K562 (cell line): Measurements from ENCODE around the gene SLC35G2. TPM values are rescaled to one million over a fixed set of nuclear protein-coding genes. Genes with fewer than 3 reads are reported as not detected.
"Not testable (repeated sequence)": the region's sequence is repeated elsewhere in the genome, so short reads cannot be mapped to it uniquely, and the experiment has no call there.

Experiments used
- ATAC-seq: fragments of 200-7000 bp; cut with Tn5 transposase; 3 replicates; pipeline ENCODE4 v1.9.1; 2020; ENCODE audit warnings: moderate library complexity
- BruUV-seq: library from RNA; stranded (reverse); fragments of 400-500 nt; replicated peaks from 2 replicates; lab custom pipeline; 2021; lab: Mats Ljungman, UMichigan
- CTCF ChIA-PET: fragments of 300-600 bp; formaldehyde crosslinking; extraction: SDS; loops from one replicate; lab custom pipeline; 2021; ENCODE audit warnings: low intra/inter-chr PET ratio; lab: Yijun Ruan, JAX
- POLR2A ChIA-PET: fragments of 300-600, 350-650 bp; sonication (Branson Sonifier 250); formaldehyde crosslinking; extraction: SDS; loops from one replicate; lab custom pipeline; 2021; ENCODE audit warnings: antibody characterized with exemption, inconsistent platforms; lab: Yijun Ruan, JAX
- DNase-seq, 4 experiments: peaks; one replicate each; pipeline versions ENCODE4 v3.0.0 to v3.0.0-alpha.2; 2011 to 2018; ENCODE audit warnings: low spot score in 3 of 4, mixed read lengths in 3 of 4; ENCODE audit errors: extremely low read depth in 1 of 4
- FAIRE-seq: peaks from 2 replicates; lab custom pipeline; 2011; peaks lifted over from hg19 to GRCh38; lab: Jason Lieb, UNC
- H2AFZ ChIP-seq: 2 replicates; pipeline ENCODE4 v1.6.0; 2011; ENCODE audit warnings: low read depth, low read length, control low read depth, inconsistent platforms
- H3K27ac ChIP-seq: fragments of 200-600 bp; 3 replicates; pipeline ENCODE4 v1.8.0; 2011; ENCODE audit warnings: low read depth, mild to moderate bottlenecking, control low read depth, inconsistent platforms, low read length, moderate library complexity, mixed read lengths; ENCODE audit errors: extremely low read depth
- H3K27me3 ChIP-seq, 2 experiments: fragments of 300-600 bp in 1 of 2; 2 replicates in 1 of 2; 3 replicates in 1 of 2; pipeline versions ENCODE4 v1.6.0 to v1.8.0; 2011; ENCODE audit warnings: inconsistent platforms in 2 of 2, low read length in 2 of 2, mild to moderate bottlenecking in 1 of 2, mixed read lengths in 1 of 2, moderate library complexity in 1 of 2; ENCODE audit not compliant: control insufficient read depth in 2 of 2, insufficient read depth in 2 of 2
- H3K36me3 ChIP-seq: fragments of 300-600 bp; 3 replicates; pipeline ENCODE4 v1.8.0; 2011; ENCODE audit warnings: mild to moderate bottlenecking, low read length, inconsistent platforms; ENCODE audit not compliant: control insufficient read depth, insufficient read depth
- H3K4me1 ChIP-seq, 2 experiments: fragments of 200-600 bp in 1 of 2; replicated peaks in 1 of 2; 2 replicates in 1 of 2; 3 replicates in 1 of 2; pipeline versions ENCODE4 v1.5.1 to v1.8.0; 2011; ENCODE audit warnings: inconsistent platforms in 2 of 2, low read length in 2 of 2, mild to moderate bottlenecking in 1 of 2, mixed read lengths in 1 of 2, moderate library complexity in 1 of 2; ENCODE audit not compliant: control insufficient read depth in 2 of 2, insufficient read depth in 2 of 2
- H3K4me2 ChIP-seq: 2 replicates; pipeline ENCODE4 v1.6.1; 2011; ENCODE audit warnings: low read length, control low read depth, inconsistent platforms, mixed read lengths; ENCODE audit not compliant: insufficient read depth
- H3K4me3 ChIP-seq: fragments of 200-600 bp; sonication (generic), shearing (Covaris generic); 2 replicates; pipeline ENCODE4 v1.5.1; 2016; ENCODE audit warnings: control low read depth, inconsistent platforms
- H3K79me2 ChIP-seq: fragments of 200-600 bp; 3 replicates; pipeline ENCODE4 v1.8.0; 2011; ENCODE audit warnings: low read length, inconsistent platforms; ENCODE audit not compliant: control insufficient read depth, insufficient read depth
- H3K9ac ChIP-seq, 2 experiments: 2 replicates each; pipeline versions ENCODE4 v1.6.0 to v1.6.1; 2011; ENCODE audit warnings: low read depth in 2 of 2, low read length in 2 of 2, control low read depth in 1 of 2, inconsistent platforms in 1 of 2, mild to moderate bottlenecking in 1 of 2, mixed read lengths in 1 of 2; ENCODE audit not compliant: insufficient read depth in 1 of 2
- H3K9me1 ChIP-seq: one replicate; pipeline ENCODE4 v1.6.0; 2011; ENCODE audit warnings: inconsistent platforms, mild to moderate bottlenecking, low read length, moderate library complexity; ENCODE audit not compliant: control insufficient read depth, insufficient read depth
- H3K9me3 ChIP-seq: replicated peaks from 2 replicates; pipeline ENCODE4 v1.5.1; 2011; ENCODE audit warnings: low read depth, low read length, inconsistent platforms; ENCODE audit not compliant: control insufficient read depth, insufficient read depth
- H4K20me1 ChIP-seq: replicated peaks from 2 replicates; pipeline ENCODE4 v1.6.1; 2011; ENCODE audit warnings: low read length, inconsistent platforms, mixed read lengths; ENCODE audit not compliant: control insufficient read depth, insufficient read depth
- HCFC1 ChIP-seq: IDR thresholded peaks from 2 replicates; pipeline ENCODE4 v1.6.1; 2012; ENCODE audit warnings: low read depth, low read length, improper control_type of control experiment
- RFX1 ChIP-seq: fragments of 450-650 bp; IDR thresholded peaks from 2 replicates; pipeline ENCODE4 v1.6.1; 2016; ENCODE audit warnings: mild to moderate bottlenecking, moderate library complexity
- WGBS: fragments of 100-300 bp; shearing (Covaris generic); methylation state at CpG from one replicate; pipeline ENCODE4 v1.1.6; 2016; ENCODE audit warnings: low coverage, mixed read lengths; ENCODE audit not compliant: insufficient coverage; ENCODE audit errors: missing lambda C conversion rate; 5-methylcytosine and 5-hydroxymethylcytosine counted together
- in situ Hi-C: fragments of 300-500 bp; cut with MboI; formaldehyde crosslinking; loops from 4 replicates; pipeline ENCODE4 v1.15.0; 2018; ENCODE audit warnings: inconsistent platforms, mixed read lengths
- intact Hi-C: fragments of 100-400 bp; cut with micrococcal nuclease; formaldehyde crosslinking; loops from 2 replicates; pipeline ENCODE4 v1.14.2; 2022
- polyA plus RNA-seq, 8 experiments: library from polyadenylated mRNA; depleted of rRNA in 4 of 8; stranded (reverse) in 5 of 8; unstranded in 3 of 8; fragments of >200 nt; fragmentation: Nextera tagmentation in 2 of 8; fragmentation: Illumina TruSeq in 1 of 8; extraction: Ambion mirVana in 2 of 8; extraction: Trizol in 1 of 8; gene quantifications; 2 replicates each; pipeline versions ENCODE4 v1.2.1 to v1.2.3, GENCODE V29; 2011 to 2014; ENCODE audit warnings: inconsistent platforms in 1 of 8, missing spikeins in 1 of 8
- total RNA-seq, 7 experiments: library from RNA; depleted of rRNA in 6 of 7; stranded (reverse); fragments of >200 nt in 6 of 7; fragmentation: Illumina TruSeq in 2 of 7; extraction: Trizol in 2 of 7; gene quantifications; 2 replicates each; pipeline versions ENCODE4 v1.2.1 to v1.2.3, GENCODE V29; 2011 to 2021; ENCODE audit warnings: low replicate concordance in 1 of 7

Gene SLC35G2
- total and polyA plus RNA-seq, 9 of the 15 experiments (the other 6 are each of a cell fraction or from before 2014, with no cell fraction given): 2.6 to 5.9 (median 3.2) TPM

- Histone ChIP-seq H3K27ac (no peak overlapping the region), H3K36me3 (no peaks in the 10 kb centered on the region), H3K4me1 (no peaks in the 10 kb centered on the region; a peak in 1 of 5 replicates), H4K20me1 (no peaks in the 10 kb centered on the region), H3K27me3 (no peaks in the 10 kb centered on the region), H2AFZ (no peak overlapping the region), H3K9me3 (no peaks in the 10 kb centered on the region)
- no peak for FAIRE-seq
- ChIA-PET POLR2A (interaction anchor here (0.6 to 0.7 kb wide), 3 partner anchors 17 to 747 kb away, joined by 3 to 4 read pairs (median 3); partner anchors contain the start of gene STAG1), CTCF (no interaction called here)
- intact Hi-C loops: no loop called here
- BruUV-seq: no TSS peak
- 0% methylated on average over 4 of the region's 4 CpGs for WGBS
- TF ChIP-seq HCFC1 (no peak), RFX1 (peak; percentile 72)
- TF ChIP-seq, all 486 proteins: peak for 1
- DNase-seq: no peak
- in situ Hi-C loops: no loop called here
- Histone ChIP-seq H3K4me3 (no peak overlapping the region), H3K79me2 (no peaks in the 10 kb centered on the region), H3K4me2 (no peak overlapping the region), H3K9ac (no peak overlapping the region), H3K9me1 (no peaks in the 10 kb centered on the region)
- no peak for ATAC-seq
Measured at GRCh38 chr3:136792556-136793330, 26.2 kb upstream of the SLC35G2 start.

GRCh38 chr3:136801146-136801545 is 17.8 kb upstream of the SLC35G2 start:
- H3K9ac ChIP-seq, POLR2A ChIA-PET, FAIRE-seq, BruUV-seq, H3K36me3 ChIP-seq, H3K4me3 ChIP-seq, DNase-seq, H3K9me1 ChIP-seq, H3K27ac ChIP-seq, in situ Hi-C loops, H3K79me2 ChIP-seq, H3K27me3 ChIP-seq, intact Hi-C loops, H3K9me3 ChIP-seq, H2AFZ ChIP-seq, CTCF ChIA-PET, H4K20me1 ChIP-seq, ATAC-seq, H3K4me1 ChIP-seq, H3K4me2 ChIP-seq: not testable (repeated sequence)
- WGBS: 54% methylated on average over 7 of the region's 10 CpGs
